Amniotic epithelial cell (primary cell): ENCODE data around the gene PRAC1.
"Not testable (repeated sequence)": the region's sequence is repeated elsewhere in the genome, so short reads cannot be mapped to it uniquely, and the experiment has no call there.

Experiments used
- DNase-seq: peaks from one replicate; pipeline ENCODE4 v3.0.0-alpha.2; 2010; ENCODE audit warnings: low read depth

PRAC1 gene

GRCh38 chr17:48726916-48727286 is 4.6 kb upstream of the PRAC1 start:
- no peak for DNase-seq

DNA sequence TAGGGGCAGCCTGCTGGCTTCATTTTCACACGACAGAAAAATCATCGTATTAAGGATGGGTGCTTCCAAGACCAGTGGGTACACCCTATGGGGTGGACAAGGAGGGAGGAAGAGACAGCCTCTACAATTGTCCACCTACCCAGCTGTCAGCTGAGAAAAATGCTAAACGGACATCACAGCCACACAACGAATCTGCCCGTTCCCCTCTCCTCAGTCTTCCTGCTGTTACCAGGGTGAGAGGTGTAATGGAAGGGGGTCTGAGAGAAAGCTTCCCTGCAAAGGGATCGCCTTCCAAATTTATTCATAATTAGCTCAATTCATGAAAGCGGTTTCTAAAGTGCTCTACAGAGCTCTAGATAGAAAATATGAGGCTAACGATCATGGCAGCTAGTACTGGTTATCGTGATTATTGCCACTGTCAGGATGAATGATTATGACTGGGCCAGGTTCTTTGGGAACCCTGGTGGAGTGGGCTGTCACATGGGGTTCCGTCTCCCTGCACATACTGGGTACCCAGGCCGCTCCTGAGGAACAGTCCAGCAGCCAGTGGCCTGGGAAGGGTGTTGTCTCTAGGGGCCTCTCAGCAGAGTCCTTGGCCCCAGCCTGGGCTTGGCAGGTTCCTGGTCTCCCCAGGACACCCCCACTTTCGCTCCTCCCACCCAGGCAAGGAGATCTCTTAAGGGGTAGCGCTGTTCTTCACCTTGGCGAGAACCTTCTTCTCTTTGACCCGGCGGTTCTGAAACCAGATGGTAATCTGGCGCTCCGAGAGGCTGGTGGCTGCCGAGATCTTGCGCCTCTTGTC is 4.0 kb upstream of the PRAC1 start:
- no peak for DNase-seq

- no peak for DNase-seq
Measured at GRCh38 chr17:48725288-48726064, 3.2 kb upstream of the PRAC1 start.

- DNase-seq, result no peak
Measured at GRCh38 chr17:48725004-48725287, 2.6 kb upstream of the PRAC1 start.

- peak; percentile 67 for DNase-seq
Measured at GRCh38 chr17:48724251-48725003, 2.1 kb upstream of the PRAC1 start.

DNA sequence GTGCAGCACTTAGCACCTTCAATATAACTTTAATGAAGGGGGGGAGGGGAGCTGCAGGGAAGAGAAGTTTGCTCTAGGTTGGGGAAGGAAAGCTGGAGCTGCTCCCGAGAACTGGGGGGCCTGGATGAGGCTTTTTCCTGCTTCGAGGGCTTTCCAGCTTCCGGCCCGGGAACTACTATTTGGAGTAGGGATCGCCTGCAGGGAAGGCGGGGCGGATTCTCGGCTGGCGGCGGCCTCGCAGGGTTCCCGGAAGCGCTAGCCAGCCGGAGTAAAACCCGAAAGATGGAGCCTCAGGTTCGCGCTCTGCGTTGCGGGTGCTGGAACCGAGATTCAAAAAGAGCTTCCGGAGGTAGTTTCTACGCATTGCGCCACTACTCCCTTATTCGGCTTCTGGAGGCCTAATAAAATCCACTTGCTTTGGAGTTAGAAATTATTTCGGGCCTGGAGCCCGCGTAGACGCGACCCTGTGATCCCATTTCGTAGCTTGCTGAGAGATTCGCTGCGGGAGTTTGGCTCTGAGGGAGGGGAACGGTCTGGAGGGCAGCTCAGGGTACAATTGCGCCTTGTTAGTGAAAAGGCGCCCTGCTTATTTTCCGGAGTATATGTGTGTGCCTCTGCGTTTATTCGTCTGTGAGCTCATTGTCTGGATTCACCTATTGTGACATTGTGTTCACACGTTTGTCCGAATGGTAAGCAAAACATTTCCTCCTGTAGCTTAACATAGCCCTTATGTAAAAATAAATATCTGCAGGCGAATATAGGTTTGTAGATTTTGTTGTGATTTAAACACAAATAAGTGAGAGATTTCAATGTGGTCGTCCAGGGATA is 1.3 kb upstream of the PRAC1 start:
- no peak for DNase-seq

GRCh38 chr17:48722915-48723422 is 651 bp upstream of the PRAC1 start, which contains the start of gene PRAC2:
Gene PRAC2 (plus strand): TSS chr17:48723185. CDS start chr17:48724411, 1,226 bp downstream.
- DNase-seq, result no peak

DNA sequence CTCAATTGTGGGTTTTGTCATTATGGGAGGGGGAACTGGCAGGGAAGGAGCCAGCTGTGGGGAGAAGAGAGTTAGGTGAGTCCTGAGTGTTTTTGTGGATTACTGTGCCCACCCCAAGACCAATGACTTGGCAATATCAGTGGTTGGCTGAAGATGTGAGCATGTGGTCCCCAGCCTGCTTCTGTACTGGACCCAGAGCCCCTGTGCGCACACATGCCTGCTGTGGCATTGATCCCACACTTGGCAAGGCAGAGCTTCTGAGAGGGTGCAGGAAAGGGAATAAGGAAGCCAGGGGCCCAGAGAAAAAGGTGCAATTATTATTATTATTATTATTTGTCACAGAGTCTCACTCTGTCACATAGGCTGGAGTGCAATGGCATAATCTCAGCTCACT is 1.3 kb downstream of the PRAC1 start:
- no peak for DNase-seq

DNA sequence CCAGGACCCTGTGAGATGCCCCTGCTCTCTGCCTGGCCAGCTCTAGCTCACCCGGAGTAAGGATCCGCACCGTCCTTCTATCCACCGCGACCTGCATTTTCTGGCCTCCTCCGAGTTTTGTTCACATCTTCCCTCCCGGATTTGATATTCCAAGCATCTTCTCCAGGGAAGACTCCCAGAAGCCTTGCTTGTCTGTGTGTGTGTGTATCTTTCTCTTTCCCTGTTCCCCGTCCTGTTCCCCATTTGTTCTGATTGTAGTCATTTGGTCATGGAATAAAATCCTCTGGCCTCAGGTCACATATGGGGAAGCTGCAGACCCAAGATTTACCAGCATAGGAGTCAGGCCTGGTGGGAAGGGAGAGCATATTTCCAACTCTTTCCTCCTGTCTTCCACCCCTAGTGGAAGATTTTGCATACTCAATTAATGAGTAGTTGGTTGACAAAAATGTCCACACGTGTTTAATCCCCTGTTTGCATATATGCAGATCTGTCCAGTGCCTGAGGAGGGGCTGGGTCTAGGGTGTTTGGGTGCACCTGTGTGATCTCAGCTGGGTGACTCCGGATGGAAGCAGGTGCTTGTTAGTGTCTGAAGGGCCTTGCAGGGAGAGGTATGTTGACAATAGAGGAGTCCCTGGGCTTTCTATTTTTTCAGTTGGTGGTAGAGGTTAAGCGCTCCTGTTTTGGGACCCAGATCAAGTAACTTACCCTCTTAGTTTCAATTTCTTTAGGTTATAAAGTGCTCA is 1.9 kb downstream of the PRAC1 start:
- DNase-seq, result no peak

DNA sequence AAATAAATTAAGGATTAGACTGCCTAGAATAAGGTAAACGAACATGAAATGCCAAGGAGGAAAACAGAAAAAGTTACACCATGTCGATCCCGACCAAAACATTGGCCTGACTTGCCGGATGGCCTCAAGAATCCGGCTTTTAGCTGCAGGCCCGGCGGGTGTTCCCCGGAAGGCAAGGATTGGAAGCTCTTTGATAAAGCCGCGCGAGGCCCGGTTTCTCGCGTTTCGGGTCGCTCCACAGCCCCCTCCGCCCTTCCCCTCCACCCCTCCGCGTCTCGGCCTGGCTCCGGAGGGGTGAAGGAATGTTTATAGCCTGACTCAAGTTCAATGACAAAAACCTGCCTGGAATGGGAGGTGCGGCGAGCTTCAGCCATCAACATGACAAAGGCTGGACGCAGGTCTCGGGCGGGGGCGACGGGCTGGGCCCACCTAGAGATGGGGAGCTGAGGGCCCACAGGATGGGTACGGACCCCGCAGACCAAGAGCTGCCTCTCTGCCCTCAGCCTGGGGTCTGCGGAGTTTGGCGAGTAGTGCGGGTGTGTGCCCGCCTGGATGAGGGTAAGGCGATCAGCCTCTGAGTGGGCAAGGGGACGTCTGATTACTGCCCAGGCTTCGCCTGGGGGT is 2.6 kb downstream of the PRAC1 start:
- DNase-seq, result no peak

- no peak for DNase-seq
Measured at GRCh38 chr17:48718761-48719641, 3.3 kb downstream of the PRAC1 start.

DNA sequence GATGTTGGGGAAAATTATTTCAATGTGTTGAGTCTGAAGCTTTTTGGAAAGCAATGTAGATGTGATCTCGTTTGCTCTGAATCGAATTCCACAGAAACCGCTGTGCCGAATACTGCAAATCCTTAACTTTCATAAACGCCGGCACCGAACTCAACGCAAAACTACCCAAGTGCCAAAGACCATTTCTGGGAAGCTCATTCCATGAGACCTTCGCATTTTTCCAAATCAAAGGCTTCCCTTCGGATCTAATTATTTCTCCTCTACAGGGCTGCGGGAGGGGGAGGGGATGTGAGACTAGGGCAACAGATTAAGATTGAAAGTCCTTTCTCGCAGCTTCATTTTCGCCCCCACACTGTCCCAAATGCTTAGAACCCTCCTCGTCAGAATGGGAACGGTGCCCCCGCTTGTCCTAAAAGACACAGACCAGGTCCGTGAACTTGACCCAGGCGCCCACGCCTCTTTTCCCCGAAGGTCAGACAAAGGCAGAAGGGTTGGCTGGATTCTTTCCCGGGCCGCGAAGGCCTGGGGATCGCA is 4.0 kb downstream of the PRAC1 start:
- DNase-seq, result no peak

DNA sequence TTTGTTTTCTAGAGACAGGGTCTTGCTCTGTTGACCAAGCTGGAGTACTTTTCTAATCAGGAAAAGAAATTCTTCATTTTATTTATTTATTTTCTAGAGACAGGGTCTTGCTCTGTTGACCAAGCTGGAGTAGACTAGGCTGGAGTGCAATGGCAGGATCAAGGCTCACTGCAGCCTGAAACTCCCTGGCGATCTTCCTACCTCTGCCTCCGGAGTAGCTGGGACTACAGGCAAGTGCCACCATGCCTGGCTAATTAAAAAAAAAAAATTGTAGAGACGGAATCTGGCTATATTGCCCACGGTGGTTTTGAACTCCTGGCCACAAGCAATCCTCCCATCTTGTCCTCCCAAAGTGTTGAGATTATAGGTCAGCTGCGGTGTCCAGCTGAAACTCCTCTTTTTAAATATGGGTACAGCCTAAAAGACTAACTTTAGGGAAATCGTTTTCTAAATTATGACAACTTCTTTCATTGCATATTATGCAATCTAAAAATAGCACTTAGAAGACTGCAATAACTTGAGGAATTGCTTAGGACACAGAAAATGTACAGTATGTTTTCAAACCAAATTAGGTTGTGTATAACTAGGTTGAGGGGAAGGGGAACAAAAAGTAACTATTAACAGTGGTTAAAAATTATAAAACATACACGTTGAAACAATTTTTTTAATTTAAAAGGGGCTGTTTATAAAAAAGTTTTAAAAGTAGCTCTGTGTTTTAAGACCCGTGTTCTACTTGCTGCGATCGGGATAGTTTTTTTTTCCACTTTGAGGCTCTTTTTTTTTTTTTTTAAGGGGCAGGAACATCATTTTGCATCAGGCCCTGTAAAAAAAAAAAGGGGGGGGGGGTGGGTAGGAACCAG is 4.7 kb downstream of the PRAC1 start:
- DNase-seq, result no peak

DNA sequence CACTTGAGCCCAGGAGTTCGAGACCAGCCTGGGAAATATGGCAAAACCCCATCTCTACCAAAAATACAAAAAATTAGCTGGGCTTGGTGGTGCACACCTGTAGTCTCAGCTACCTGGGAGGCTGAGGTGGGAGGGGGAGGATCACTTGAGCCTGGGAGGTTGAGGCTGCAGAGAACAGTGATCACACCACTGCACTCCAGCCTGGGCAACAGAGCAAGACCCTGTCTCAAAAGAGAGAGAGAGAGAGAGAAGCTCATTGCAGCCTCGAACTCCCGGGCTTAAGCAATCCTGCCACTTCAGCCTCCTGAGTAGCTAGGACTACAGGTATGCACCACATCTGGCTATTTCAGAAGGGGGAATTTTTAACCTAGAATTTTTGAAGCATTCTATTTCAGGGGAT is 5.8 kb downstream of the PRAC1 start:
- not testable (repeated sequence) for DNase-seq

DNA sequence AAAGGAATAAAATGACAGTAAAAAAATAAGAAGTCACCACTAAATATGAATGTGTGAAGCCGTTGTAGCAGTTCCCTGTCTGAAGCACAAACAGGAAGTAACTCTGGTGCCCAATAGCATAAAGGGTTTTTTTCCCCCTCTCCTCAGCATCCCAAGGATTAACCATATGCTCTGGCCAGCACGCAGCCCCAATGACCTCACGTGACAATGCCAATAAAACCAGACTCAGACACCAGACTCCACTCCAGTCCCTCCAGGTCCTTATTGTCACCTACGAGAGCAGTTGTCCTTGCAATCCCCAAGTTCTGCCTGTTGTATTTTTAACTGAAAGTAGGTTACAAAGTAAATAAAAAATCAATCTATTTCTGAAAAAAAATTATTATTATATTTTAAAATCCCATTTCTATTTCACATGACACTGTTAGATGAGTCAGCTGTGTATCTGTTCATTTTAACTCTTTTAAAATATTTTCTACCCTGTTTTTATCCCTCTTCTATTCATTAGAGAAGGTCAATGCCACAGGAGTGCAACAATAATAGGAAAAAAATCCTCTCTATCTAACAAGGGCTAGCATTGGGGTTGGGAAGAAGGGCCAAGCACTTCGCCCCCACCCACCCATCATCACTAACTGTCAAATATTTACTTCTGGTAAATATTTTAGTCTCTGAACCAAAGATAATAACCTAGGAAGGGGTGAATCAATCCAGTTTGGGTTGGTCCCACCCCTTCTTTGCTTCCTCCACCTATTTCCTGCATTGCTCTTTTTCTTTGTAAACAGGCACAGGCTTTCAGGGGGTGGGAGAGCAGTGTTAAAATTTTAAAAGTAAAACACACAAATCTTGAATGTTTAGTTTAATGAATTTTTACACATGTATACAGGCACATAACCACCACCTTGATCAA is 6.6 kb downstream of the PRAC1 start:
- no peak for DNase-seq

DNA sequence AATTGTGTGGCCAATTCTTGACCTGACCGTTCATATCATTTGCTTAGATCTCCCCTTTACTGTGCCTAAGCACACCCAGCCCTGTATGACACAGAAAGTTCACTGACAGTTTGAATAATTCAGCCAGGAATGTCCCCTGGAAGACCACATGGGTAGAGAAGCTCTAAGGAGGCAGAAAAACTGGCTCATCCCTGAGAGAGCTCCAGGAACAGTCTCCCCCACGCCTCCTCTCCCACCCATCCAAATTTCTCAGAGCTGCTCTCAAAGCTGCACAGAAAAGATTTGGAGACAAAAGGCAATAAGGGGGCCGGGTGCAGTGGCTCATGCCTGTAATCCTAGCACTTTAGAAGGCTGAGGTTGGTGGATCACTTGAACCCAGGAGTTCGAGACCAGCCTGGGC is 11.2 kb downstream of the PRAC1 start:
- no peak for DNase-seq
